HG02884 (cell line): ENCODE measurements around the gene CEMIP.

Source experiments
- ATAC-seq: cut with Tn5 transposase; IDR thresholded peaks from one replicate; pipeline ENCODE4 v1.9.1; 2021; ENCODE audit warnings: mild to moderate bottlenecking, moderate library complexity; ENCODE audit not compliant: unreplicated experiment

The CEMIP gene

DNA sequence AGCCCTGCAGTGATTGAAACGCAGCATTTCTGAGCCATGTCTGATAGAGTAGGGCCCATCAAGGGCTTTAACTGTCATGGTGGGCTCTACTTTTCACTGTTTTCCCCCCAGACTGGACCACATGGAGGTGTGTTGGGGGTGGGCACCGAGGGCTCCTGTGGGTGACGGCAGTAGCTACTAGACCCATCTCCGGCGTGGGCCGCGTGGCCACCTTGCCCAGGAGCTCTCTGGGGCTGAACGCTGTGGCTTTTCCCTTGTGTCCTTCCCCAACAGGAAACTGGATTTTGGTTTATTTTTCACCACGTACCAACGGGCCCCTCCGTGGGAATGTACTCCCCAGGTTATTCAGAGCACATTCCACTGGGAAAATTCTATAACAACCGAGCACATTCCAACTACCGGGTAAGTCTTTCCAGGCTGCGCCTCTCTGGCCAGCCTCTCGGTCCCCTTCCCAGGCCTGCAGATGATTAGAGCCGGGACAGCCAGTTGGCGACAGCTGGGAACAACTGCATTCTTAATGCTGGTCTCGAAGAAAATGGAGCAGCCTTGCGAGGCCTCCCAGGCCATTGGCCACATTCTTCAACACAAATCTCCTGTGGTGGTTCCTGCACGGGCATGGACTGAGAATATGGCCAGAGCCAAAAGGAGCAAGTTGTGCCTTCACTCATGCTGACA is 142.7 kb downstream of the CEMIP start:
- ATAC-seq, result no peak

DNA sequence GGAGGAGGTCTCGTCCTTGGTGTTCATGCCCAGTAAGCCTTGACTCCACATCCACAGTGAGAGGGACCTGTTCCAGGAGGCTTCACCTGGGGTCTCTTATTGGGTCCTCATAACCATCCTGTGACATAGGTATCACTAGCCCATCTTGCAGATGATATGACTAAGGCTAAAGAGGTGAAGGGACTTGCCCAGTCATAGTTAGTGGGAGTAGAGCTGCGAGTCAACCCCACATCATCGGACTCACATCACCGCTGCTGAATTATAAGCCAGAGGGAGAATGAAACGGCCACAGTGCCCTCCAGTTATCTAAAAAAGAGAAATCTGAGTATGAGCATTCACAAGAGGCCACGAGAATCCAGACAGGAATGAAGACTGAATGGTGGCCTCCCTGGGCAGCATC is 144.5 kb downstream of the CEMIP start:
- ATAC-seq, result no peak

DNA sequence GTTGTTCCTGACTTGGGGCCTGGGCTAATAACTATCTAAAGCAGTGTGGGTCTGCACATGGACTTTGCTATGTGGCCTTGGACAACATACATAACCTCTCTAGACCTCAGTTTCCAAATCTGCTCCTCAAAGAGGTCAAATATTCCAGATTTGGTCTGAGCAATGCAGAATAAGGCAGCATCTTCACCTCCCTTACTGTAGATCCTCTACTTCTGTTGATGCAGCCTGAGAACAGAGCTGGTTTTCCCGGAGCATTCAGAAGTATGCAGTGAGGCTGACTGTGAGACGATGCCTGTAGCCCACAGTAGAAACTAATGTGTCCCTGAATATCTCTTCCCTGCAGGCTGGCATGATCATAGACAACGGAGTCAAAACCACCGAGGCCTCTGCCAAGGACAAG is 145.1 kb downstream of the CEMIP start:
- ATAC-seq, result no peak

DNA sequence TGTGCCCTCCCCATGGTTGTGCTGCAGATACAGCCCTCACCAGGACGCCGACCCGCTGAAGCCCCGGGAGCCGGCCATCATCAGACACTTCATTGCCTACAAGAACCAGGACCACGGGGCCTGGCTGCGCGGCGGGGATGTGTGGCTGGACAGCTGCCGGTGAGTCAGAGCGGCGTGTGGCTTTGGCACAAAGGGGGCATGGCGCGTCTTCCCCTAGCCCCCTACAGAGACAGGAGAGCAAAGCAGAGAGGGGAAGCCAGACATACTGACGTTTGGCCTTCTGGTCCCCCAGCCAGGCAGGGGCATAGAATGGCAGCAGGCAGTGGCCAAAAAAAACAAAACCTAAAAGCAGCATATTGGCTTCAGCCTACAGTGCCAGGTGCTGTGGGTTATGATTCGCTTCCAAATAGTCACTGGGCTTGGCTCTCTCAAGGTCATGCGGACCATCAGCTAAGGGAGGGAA is 146.5 kb downstream of the CEMIP start:
- no peak for ATAC-seq

DNA sequence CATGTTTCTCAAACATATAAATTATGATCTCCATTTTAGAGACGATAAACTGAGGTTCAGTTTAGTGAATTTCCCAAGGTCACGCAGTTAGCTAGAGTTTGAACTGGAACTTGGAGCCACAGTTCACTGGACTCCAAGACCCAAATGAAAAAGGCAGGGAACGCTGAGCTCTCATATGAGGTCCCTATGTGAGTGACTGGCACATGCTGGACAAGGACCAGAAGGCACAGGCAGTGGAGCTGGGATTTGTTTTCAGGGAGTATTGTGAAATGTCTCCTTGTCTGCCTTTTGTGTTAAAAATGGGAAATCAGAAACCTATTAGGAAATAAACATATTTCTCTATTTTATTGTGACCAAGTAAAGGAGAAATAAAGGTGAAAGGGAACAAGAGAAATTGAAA is 147.0 kb downstream of the CEMIP start:
- no peak for ATAC-seq

DNA sequence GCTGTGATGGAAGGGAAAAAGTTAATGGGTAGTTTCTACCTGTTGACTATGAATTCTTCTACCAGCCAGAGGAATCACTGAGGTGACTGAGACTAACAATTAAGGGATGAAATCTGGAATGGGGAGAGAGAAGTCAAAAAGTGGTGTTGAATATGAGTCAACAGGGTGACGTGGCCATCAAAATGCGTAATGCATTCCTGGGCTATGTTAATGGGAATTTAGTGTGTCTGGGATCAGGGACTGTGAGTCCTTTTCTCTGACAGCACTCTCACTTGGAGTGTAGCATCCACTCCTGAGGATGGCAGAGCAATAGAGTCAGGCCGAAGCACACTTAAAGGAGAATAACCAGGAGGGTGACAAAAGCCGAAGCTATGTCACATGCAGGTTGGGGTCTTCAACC is 150.1 kb downstream of the CEMIP start:
- ATAC-seq, result no peak

DNA sequence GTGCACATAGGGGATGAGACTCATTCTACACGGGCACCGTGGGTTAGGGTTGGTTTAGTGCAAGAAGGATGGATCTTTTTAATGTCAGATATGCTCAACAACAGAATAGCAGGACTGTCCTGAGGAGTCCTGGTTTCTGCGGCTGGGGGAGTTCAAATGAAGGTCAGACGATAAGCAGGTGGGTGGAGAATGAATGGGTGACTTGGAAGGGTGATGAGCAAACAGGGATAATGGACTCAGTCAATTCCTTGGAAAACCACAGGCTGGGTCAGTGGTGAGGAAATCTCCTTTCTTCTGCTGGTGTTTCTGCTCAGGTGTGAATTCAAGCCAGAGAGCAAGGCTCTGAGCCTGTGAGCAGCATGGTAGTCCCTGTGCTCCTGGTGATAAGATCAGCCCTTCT is 150.5 kb downstream of the CEMIP start:
- ATAC-seq, result no peak

DNA sequence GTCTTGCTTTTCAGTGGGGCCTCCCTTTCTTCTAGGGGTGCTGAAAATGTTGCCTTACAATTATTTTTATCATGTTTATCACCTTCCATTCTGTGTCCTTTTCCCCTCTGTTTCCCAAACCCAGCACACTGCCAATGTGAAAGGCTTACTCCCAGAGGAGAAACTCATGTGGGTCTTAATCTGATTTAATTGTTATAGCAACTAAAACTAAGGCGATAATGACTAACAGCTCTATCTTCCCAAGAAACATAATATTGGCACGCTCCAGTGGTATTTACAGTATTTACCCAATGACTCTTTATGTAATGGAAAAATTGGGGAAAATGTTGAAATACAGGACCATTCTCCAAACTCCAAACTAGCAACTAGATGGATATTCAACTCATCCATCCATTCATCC is 152.0 kb downstream of the CEMIP start:
- no peak for ATAC-seq

DNA sequence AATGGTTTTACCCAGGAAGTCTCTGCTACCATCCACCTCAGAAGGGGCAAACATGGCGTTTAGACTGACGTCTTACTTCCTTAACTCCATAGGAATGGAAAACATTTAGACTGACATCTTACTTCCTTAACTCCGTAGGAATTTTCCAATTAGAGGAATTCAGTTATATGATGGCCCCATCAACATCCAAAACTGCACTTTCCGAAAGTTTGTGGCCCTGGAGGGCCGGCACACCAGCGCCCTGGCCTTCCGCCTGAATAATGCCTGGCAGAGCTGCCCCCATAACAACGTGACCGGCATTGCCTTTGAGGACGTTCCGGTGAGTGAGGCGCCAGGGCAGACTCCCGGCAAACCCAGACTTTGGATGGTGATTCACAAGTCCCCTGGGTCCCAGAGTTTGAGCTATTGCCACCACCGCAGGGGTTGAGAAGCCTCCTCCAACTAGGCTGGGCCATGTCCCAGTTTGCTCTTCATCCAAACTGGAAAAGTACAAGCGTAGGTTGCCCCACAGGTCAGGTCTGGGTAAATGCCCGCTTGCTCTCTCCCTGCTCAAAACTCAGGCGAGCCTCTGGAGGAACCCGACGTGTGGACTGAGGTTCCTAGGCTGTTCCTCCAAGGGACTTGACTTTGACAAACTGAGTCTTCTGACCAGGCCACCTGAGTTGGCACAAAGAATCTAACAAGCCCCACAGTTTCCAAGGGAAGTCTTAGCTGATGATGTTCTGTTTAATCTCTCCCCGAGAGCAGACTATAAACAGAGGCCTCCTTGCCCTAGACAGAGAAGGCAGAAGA is 152.7 kb downstream of the CEMIP start:
- no peak for ATAC-seq

DNA sequence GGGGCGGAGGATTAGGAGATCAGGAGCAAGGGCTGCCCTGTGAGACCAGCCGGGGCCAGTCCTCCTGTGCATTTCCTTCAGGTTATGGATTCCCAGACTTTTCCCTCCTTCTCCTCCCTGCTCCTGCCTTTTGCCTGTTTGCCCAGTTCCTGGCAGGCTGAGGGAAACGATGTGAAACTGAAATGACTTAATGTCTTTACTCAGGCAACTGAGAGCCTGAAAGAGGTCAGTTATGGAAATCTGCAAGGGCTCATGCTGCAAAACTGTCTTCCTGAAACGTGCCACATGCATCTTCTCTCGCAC is 153.3 kb downstream of the CEMIP start:
- no peak for ATAC-seq

DNA sequence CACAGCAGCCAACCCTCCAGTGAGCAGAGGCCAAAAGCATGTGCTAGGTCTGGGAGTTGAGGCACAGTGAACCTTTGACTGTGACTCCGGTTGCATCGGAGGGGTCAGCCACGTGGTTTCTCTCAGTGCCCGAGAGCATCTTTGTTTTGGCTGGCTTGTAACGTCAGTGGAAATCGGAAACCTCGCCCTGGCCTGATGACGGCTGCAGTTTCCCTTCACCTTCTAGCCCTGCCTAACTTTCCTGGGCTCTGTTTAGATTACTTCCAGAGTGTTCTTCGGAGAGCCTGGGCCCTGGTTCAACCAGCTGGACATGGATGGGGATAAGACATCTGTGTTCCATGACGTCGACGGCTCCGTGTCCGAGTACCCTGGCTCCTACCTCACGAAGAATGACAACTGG is 153.8 kb downstream of the CEMIP start:
- ATAC-seq, result no peak

DNA sequence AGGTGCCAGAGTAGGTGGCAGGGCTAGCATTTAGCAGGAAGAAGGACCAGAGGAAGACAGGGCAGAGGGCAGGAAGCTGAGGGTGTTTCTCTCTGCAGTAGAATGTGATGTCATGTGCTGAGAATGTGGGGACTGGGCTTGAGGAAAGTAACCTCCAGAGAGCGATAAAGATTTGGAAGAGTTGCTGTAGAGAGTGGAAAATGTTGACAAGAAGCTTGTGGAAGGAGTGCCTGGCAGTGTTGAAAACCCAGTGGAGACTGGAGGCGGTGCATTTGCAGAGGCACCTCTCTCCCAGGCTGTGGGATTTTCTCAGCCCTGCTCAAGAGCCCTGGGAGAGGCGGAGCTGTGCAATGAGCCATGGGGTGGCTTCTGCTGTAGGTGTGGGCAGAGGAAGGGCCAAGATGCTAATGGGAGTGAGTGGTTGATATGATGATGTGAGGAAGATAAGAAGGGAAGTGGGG is 155.6 kb downstream of the CEMIP start:
- no peak for ATAC-seq

DNA sequence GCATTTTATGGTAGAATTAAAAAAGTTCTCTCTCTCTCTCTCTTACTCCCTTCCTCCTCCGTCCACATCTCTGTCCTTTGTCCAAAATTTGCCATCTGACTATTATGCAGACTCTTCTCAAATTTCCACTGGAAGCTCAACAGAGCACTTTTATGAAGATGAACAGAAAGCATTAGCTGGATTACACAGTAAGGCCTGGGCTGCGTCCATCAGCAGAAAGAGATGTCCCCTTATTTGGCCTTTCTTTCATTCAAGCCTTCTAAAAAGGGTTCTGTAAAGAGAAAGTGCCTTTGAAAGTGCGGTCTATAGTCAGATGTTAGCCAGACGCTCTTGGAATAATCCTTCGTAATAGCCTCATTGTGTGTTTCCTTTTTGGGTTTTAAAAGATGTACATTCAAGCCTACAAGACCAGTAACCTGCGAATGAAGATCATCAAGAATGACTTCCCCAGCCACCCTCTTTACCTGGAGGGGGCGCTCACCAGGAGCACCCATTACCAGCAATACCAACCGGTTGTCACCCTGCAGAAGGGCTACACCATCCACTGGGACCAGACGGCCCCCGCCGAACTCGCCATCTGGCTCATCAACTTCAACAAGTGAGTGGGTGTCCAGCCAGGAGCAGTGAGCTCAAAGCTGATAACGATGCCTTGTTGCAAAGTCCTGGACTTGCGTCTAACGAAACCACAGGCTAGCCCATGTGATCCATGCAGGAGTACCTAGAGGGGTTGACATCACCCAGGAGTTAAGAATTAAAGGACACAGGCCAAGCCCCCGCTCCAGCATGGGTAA is 157.3 kb downstream of the CEMIP start:
- no peak for ATAC-seq

DNA sequence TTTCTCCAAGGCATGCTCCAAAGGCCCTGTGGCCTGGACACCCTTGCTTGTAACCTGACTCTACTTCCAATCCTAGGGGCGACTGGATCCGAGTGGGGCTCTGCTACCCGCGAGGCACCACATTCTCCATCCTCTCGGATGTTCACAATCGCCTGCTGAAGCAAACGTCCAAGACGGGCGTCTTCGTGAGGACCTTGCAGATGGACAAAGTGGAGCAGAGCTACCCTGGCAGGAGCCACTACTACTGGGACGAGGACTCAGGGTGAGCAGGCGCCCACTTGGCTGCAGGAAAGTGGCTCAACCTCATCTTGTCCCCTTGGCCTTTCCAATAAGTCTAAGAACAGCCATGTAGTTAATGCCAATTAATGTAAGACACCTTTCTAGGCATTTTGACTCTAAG is 158.5 kb downstream of the CEMIP start:
- ATAC-seq, result no peak

DNA sequence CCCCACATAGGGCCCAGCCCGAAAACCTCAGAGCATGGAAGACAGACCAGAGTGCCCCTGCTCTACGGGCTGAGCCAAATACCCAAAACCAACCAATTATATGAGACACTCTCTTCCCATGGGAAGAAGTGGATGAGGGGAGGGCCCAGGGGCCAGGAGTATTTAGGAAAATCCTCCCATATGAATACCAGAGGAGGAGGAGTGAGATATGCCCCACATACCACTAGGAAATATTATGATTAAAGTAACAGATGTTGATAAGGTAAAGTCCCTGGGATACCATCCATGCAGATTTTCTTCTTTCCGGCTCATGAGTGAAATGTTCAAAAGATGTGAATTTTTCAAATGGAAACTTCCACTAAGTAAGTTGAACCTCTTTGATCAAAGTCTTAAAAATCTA is 160.0 kb downstream of the CEMIP start:
- no peak for ATAC-seq

DNA sequence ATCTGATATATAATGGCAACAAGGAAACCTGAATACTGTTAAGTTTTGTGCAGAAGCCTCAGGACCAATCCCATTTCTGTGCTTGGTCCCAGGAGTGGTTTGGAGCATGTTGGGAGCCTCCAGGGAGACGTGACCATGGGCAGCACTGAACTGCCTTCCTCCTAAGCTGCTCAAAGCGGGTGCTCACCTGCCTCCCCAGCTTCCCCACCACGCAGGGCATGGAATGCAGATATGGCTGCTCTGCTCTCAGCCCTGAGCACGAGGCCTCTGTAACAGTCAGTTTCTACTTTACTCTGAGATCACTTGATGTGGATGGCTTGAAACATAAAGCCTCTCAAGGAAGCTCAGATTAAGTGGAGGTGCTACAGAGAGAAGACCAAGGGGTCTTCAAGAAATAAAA is 161.2 kb downstream of the CEMIP start:
- ATAC-seq, result no peak

DNA sequence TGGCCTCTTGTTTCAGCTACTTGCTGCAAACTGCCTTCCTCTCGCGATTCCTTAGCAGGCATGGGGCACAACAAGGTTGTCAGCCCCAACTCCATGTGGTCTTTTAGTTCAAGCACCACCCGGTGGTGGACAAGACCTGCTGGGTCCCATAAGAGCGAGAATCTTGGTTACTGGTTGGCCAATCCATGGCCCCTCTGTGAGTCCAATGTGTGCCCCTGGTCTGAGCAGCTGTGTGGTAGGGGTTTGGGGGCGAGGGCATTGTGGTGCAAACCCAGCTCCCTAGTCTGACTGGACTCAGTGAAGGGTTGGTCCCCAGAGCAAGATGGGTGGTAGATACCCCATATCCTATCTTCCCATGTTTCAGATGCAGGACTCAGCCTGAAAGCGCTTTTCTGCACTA is 161.7 kb downstream of the CEMIP start:
- no peak for ATAC-seq

DNA sequence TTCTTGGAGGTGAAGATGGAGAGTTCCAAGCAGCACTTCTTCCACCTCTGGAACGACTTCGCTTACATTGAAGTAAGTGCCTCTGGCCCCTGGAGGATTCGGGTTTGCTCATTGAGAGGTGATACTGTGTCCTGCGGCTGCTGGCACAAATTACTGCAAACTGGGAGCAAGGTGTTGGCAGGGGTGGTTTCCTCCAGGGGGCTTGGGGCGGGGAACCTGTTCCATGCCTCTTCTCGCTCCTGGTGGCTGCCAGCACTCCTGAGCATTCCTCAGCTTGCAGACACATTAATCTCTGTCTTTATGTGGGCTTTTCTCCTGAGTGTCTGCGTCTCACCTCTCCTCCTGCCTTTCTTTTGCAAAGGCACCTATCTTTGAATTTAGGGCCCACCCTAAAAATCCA is 163.1 kb downstream of the CEMIP start:
- ATAC-seq, result no peak

DNA sequence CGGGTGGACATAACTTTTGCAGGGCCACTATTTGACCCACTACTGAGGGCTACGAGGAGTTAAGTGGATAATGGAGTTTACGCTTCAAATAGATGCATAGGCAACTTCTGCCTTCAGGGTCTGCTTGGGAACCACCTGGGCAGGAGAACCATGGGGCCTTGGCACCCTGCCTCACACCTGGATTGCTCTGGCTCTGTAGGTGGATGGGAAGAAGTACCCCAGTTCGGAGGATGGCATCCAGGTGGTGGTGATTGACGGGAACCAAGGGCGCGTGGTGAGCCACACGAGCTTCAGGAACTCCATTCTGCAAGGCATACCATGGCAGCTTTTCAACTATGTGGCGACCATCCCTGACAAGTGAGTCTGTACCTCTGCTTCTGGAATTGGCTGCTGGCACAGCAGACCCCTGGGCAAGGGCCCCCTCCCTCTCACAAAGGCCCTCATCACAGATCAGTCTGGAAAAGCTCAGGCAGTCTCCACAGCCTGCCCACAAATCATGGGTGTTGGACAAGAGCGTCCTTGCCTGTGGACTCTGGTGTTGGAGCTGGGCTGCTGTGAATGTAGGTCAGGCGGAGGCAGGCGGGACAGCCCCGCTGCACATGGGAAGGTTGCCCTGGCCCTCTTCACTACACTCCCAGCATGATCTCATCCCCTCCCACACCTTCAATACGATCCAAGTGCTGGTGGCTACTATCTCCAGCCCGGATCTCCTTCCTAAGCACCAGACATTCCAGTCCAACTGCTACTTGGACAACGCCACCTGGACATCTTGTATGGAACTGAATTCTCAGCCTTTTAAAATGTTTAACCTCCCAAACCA is 163.8 kb downstream of the CEMIP start:
- no peak for ATAC-seq

DNA sequence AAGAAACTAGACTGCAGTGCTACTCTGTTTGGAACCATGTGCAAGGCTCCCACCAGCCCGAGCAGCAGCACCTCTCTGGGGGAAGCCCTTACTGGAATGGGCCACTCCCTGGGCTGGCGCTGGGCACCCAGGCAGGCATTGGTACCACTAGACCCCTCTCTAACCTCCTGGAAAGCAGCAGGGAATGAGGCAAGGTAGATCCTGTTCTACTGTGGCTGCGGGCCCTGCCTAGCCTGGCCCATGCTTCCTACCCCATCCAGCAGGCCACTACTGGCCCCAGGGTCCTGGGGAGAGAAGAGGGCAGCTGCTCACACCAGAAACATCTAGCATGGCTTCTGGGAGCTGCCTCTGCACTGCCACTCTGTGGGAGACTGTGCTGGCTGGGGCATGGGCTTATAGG is 165.6 kb downstream of the CEMIP start:
- no peak for ATAC-seq

DNA sequence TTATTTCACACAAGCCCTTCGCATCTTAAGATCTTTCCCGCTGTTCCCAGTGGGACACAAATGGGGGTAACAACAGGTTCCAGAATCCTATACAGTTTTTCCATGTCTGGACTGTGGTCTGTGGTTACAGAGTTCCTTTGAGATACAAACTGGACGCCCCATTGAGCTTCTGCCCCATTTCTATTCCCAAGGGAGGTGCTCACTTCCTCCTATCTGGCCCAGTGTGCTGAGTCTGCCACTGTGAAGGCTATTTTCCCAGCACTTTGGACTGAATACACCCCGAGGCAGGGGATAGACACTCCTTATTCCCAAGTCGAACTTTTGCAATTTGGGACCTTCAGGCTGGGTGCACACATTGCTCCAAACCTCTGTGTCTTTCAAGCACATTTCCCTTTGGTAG is 166.4 kb downstream of the CEMIP start:
- no peak for ATAC-seq
